Thoracic aorta (tissue), 2 donors: ENCODE data around the gene DGKI. TPM values are rescaled to one million over a fixed set of nuclear protein-coding genes. Genes with fewer than 3 reads are reported as not detected.

Experiments
- ATAC-seq: fragments of 150-250 bp; one replicate; pipeline ENCODE4 v1.8.0; 2017; ENCODE audit warnings: low read depth; ENCODE audit not compliant: insufficient number of reproducible peaks, low FRiP score
- DNase-seq: peaks from one replicate; pipeline ENCODE4 v3.0.0-alpha.2; 2020; ENCODE audit warnings: low spot score
- H3K27ac ChIP-seq, 2 donors: fragments of 200-600 bp; sonication (generic); 1 replicate in 1 of 2; 2 replicates in 1 of 2; pipeline ENCODE4 v1.5.1; 2016; ENCODE audit warnings: mild to moderate bottlenecking in 2 of 2, moderate library complexity in 2 of 2
- H3K27me3 ChIP-seq: fragments of 200-600 bp; sonication (generic); replicated peaks from 2 replicates; pipeline ENCODE4 v1.6.0; 2016; ENCODE audit warnings: mild to moderate bottlenecking; ENCODE audit not compliant: insufficient read depth
- H3K36me3 ChIP-seq: fragments of 200-600 bp; sonication (generic); one replicate; pipeline ENCODE4 v1.5.1; 2016
- H3K4me1 ChIP-seq, 2 donors: fragments of 200-600 bp; sonication (generic); 1 replicate in 1 of 2; 2 replicates in 1 of 2; pipeline versions ENCODE4 v1.5.1 to v1.6.0; 2016; ENCODE audit warnings: low read depth in 2 of 2, mild to moderate bottlenecking in 1 of 2; ENCODE audit not compliant: control insufficient read depth in 1 of 2
- H3K4me3 ChIP-seq: fragments of 200-600 bp; sonication (generic); 2 replicates; pipeline ENCODE4 v1.5.1; 2016; ENCODE audit warnings: mild to moderate bottlenecking
- H3K9me3 ChIP-seq: fragments of 200-600 bp; sonication (generic); 2 replicates; pipeline ENCODE4 v1.5.1; 2016
- total RNA-seq, 2 donors: library from RNA; depleted of rRNA; stranded (reverse); fragments of >200 nt; gene quantifications; one replicate each; pipeline versions ENCODE4 v1.1.0 to v1.2.3, GENCODE V29; 2016
- TF ChIP-seq, protein P1 (sequence below): fragments of 200-600 bp; sonication (generic); IDR thresholded peaks from one replicate; pipeline ENCODE4 v1.5.1; 2019; ENCODE audit warnings: antibody characterized with exemption

Gene DGKI
- total RNA-seq, 2 donors from 2014 or later = 10.3 to 22.3 TPM

DNA sequence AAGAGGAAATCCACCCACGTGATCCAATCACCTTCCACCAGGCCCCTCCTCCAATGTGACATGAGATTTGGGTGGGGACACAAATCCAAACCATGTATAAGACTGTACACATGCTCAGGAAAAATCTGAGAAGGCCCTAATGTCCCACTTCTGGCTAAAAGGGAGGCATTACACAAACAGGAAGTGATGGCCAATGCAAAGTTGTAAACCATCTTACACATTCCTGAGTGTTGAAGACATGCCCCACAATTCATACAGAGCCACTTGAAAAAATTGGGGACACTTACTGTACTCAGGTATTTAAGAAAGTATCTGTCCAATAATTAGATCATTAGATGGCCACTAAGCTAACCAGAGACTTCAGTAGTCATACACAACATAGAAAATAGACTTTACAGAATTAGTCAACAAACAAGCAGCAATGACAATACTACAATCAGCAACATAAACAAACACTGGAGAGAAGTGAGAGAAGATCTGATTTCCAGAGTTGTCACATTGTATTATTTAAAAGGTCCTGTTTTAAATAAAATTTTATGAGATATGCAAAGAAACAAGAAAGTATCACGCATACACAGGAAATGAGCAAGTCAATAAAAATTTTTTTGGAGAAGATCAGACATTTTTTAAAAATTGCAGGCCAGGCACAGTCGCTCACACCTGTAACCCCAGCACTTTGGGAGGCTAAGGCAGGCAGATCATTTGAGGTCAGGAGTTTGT lies 143.3 kb downstream of the DGKI start:
- Histone ChIP-seq H3K9me3 (peaks cover 18% of the 10 kb centered on the region), H3K27ac (no peak overlapping the region), H3K4me1 (no peaks in the 10 kb centered on the region), H3K36me3 (no peaks in the 10 kb centered on the region), H3K4me3 (no peak overlapping the region), H3K27me3 (no peaks in the 10 kb centered on the region)
- no peak for DNase-seq
- TF ChIP-seq, protein P1, sequence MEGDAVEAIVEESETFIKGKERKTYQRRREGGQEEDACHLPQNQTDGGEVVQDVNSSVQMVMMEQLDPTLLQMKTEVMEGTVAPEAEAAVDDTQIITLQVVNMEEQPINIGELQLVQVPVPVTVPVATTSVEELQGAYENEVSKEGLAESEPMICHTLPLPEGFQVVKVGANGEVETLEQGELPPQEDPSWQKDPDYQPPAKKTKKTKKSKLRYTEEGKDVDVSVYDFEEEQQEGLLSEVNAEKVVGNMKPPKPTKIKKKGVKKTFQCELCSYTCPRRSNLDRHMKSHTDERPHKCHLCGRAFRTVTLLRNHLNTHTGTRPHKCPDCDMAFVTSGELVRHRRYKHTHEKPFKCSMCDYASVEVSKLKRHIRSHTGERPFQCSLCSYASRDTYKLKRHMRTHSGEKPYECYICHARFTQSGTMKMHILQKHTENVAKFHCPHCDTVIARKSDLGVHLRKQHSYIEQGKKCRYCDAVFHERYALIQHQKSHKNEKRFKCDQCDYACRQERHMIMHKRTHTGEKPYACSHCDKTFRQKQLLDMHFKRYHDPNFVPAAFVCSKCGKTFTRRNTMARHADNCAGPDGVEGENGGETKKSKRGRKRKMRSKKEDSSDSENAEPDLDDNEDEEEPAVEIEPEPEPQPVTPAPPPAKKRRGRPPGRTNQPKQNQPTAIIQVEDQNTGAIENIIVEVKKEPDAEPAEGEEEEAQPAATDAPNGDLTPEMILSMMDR = no peak
- no peak for ATAC-seq

DNA sequence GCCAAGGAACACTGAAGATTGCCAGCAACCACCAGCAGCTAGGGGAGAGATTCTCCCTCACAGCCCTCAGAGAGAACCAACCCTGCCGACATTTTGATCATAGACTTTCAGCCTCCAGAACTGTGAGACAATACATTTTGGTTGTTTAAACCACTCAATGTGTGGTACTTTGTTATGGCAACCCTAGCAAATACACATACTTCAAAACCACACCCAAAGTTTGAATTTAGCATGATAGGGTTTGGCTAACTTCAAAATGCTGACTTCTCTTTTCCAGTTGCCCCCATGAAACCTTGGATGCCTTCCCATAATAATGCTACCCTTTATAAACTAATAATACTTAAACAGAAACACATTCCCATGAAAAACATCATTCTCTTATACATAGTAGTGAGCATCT lies 149.8 kb downstream of the DGKI start:
- ATAC-seq = no peak
- H3K4me1 ChIP-seq = no peaks in the 10 kb centered on the region
- DNase-seq = no peak

DNA sequence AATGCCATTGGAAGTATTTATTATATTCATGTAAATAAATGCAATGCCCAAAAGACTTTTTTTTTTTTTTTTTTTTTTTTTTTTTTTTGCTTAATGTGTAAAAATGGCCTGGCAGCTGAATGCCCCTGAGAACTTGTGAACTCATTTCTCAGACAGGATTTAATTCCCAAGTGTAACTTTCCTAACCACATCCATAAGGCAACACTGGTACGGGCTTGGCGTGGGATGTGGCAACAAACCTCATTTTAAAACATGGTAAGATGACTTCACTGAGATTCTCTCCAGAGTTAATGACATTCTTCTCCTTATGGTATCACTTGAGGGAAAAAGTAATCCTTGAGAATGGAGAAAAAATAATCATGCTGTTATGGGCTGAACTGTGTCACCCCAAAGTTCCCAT lies 150.4 kb downstream of the DGKI start:
- Histone ChIP-seq H3K27ac (no peak overlapping the region), H3K27me3 (no peaks in the 10 kb centered on the region), H3K4me1 (no peaks in the 10 kb centered on the region), H3K36me3 (no peaks in the 10 kb centered on the region), H3K4me3 (no peak overlapping the region), H3K9me3 (no peaks in the 10 kb centered on the region)
- TF ChIP-seq, protein P1 = no peak
- ATAC-seq (no peak), DNase-seq (no peak)

More for the DNA sequence above, 149.8 kb downstream of the DGKI start:
- H3K27me3 ChIP-seq = no peaks in the 10 kb centered on the region
- no peak overlapping the region for H3K4me3 ChIP-seq
- H3K9me3 ChIP-seq = no peaks in the 10 kb centered on the region
- TF ChIP-seq, protein P1 = no peak
- no peaks in the 10 kb centered on the region for H3K36me3 ChIP-seq
- H3K27ac ChIP-seq = no peak overlapping the region

DNA sequence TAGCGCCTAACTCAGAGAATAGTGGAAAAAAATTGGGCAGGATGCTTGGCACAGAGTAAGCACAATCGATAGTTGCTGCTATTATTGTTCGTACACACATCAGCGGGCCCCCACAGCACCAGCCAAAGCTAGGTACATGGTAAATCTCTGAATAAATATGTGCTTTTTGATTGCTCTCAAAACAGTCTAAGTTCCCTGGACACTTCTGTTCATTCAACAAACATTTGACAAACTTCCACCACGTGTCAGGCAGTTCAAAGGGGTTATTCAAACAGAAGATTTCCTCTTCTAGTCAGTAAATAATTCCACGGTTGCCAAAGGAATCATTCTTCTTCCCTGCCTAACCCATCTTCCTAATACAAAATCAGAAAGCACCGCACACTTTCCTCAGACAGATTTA lies 150.8 kb downstream of the DGKI start:
- DNase-seq (no peak), ATAC-seq (no peak)
- no peaks in the 10 kb centered on the region for H3K9me3 ChIP-seq

DNA sequence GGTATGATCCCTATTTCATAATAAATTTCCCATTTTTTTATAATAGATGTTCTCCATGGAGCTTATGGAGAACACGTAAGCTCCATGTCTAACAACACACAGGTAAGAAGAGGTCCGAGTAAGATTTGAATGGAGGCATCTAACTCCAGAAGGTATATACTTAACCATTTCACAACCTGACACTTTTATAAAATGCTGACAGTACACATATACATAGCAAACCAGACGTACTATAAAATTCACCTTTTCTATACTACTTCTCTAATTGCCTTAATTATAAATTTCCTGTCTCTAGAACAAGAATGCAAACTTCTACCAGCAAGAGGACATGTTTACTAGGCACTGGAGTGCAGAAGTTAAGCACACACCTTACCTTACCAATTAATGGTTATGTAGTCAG lies 151.3 kb downstream of the DGKI start:
- Histone ChIP-seq H3K4me3 (no peak overlapping the region), H3K4me1 (no peaks in the 10 kb centered on the region), H3K27me3 (no peaks in the 10 kb centered on the region), H3K27ac (no peak overlapping the region), H3K9me3 (no peaks in the 10 kb centered on the region), H3K36me3 (no peaks in the 10 kb centered on the region)
- DNase-seq (no peak), ATAC-seq (no peak)
- TF ChIP-seq, protein P1 = no peak

More for the DNA sequence above, 150.8 kb downstream of the DGKI start:
- H3K4me3 ChIP-seq = no peak overlapping the region
- no peaks in the 10 kb centered on the region for H3K36me3 ChIP-seq
- H3K27me3 ChIP-seq = no peaks in the 10 kb centered on the region
- no peaks in the 10 kb centered on the region for H3K4me1 ChIP-seq
- H3K27ac ChIP-seq = no peak overlapping the region
- TF ChIP-seq, protein P1 = no peak
